ENCODE data around the gene PHF2.

Gene PHF2

DNA sequence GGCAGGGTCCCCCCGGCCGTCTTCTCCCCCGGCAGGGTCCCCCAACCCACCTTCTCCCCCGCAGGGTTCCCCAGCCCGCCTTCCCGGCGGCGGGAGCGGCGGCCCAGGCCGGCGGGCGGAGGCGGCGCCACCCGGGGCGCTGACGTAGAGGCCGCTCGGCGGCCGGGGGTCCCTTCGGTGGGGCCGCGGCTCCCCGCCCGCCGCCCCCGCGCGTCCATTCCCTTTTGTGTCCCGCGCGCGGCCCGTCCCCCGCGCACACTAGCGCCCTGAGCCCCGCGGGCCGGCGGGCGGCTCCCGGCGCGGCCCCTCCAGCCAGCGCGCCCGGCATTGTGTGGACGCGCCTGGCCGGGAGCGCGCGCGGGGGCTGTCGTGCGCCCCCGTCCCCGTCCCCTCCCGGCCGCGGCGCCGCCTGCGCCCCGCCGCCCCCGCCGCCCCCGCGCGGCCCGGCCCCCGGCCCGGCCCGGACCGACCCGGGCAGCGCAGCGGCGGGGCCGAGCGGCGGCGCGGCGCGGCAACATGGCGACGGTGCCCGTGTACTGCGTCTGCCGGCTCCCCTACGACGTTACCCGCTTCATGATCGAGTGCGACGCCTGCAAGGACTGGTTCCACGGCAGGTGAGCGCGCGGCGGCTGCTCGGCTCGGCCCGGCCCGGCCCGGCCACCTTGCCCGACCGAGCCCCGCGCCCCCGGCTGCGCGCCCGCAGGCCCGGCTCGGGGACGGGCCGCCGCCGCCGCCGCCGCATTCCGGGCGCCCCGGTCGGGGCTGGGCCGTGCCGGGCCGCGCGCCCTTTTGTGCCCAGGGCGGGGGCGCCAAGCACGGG is at the start of gene PHF2:
Gene PHF2, plus strand, starts transcription at position 327 of the 820 bp plus-strand sequence. Its CDS starts 190 bp downstream, at position 517.
- DNase-seq (ENCODE audit: low read depth) = peak; percentile 22

GRCh38 chr9:93531374-93531773 is 45.0 kb upstream of the PHF2 start:
- DNase-seq (ENCODE audit: low read depth) = no peak

DNA sequence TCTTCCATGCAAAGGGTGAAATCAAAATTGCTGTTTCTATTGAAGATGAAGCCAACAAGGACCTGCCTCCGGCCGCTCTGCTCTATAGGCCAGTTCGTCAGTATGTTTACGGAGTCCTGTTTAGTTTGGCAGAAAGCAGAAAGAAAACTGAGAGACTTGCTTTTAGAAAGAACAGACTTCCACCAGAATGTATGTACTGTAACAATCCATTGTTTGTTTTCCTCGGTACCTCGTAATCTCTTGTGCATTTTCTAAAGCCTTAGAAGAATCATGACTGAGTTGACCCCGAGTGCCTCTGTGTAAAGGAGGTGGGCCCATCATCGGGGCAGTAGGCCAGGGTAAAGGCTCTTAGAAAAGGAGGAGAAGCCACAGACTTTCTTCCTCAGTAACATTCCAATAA is 44.2 kb upstream of the PHF2 start:
- no peak for DNase-seq (ENCODE audit: low read depth)

- DNase-seq (ENCODE audit: low read depth) = no peak
Measured at GRCh38 chr9:93533863-93534262, 42.5 kb upstream of the PHF2 start.

GRCh38 chr9:93536167-93536566 is 40.2 kb upstream of the PHF2 start:
- DNase-seq (ENCODE audit: low read depth) = no peak

DNA sequence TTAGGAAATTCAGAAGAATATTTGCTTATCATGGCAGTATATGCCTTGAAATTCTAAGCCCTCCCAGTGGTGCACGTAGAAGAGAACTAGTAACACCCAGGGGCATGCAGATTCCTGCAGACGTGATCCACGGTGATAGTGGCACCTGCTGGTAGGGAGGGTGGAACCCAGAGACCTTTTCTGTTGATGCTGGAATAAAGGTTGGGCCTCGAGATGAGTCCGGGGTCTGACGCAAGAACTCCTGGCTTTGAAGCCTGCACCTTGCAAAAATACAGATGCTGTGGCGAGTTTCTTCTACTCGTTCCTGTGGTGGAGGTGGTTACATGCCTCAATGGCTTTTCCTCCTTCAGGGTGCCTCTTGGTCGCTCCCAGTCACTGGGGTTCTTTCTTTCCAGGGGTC is 39.5 kb upstream of the PHF2 start:
- no peak for DNase-seq (ENCODE audit: low read depth)

- DNase-seq (ENCODE audit: low read depth) = no peak
Measured at GRCh38 chr9:93540305-93540704, 36.1 kb upstream of the PHF2 start.

GRCh38 chr9:93541005-93541404 is 35.4 kb upstream of the PHF2 start:
- no peak for DNase-seq (ENCODE audit: low read depth)

GRCh38 chr9:93541581-93542349 is 34.6 kb upstream of the PHF2 start:
- no peak for DNase-seq (ENCODE audit: low read depth)

GRCh38 chr9:93543117-93543516 is 33.3 kb upstream of the PHF2 start:
- no peak for DNase-seq (ENCODE audit: low read depth)

- DNase-seq (ENCODE audit: low read depth) = no peak
Measured at GRCh38 chr9:93546356-93546755, 30.0 kb upstream of the PHF2 start.

GRCh38 chr9:93549611-93550010 is 26.8 kb upstream of the PHF2 start:
- no peak for DNase-seq (ENCODE audit: low read depth)

DNA sequence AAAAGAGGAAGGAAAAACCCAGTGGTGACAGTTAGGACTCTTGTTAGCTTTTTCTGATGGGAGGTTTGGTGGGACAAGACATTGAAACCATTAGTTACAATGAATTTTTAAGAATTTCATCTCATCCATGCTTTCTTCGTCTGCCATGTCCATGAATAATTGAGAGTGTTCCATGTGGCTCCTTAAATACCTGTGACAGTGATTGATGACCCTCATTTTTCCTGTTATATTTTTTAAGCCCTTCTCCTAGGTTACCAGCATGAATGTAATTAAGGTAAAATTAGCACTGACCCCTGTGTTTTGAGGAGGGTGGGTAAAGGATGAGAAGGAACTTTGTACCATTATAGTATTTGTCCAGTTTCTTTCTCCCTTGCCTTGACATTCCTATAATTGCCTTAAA is 23.5 kb upstream of the PHF2 start:
- DNase-seq (ENCODE audit: low read depth) = no peak

DNA sequence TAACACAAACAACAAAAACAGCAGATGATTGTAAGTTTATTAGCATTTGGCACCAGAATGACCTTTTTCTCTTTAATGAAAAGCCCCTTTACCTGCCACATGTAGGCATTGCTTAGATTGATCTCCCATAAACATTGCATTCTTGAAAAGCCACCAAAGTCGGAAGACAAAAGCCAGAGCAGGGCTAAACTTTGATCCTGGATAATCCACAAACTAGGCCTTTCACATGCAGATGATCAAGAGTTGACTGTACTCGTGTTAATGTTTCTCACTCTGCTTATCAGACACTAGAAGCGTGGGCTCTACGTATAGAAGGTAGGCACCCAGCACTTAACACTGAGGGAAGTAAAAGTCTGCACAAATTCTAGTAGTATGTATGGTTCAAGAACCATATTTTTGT is 21.0 kb upstream of the PHF2 start:
- no peak for DNase-seq (ENCODE audit: low read depth)

GRCh38 chr9:93557366-93558137 is 18.8 kb upstream of the PHF2 start:
- DNase-seq (ENCODE audit: low read depth) = no peak

DNA sequence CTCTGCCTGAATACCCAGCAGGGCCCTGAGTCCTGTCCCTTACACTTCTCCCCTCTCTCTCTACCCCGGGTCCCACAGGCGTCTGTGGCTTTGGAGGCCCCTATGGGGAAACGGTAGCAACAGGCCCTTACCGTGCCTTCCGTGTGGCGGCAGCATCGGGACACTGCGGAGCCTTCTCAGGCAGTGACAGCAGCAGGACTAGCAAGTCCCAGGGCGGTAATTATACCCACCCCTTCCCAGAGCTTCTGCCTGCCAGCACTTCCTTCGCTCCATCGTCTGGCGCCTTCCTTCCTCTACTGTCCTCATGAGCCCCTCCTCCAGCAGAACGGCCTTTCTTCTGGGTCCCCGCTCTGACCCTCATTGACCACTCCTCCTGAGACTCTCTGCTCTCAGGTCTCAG is 17.9 kb upstream of the PHF2 start:
- no peak for DNase-seq (ENCODE audit: low read depth)

DNA sequence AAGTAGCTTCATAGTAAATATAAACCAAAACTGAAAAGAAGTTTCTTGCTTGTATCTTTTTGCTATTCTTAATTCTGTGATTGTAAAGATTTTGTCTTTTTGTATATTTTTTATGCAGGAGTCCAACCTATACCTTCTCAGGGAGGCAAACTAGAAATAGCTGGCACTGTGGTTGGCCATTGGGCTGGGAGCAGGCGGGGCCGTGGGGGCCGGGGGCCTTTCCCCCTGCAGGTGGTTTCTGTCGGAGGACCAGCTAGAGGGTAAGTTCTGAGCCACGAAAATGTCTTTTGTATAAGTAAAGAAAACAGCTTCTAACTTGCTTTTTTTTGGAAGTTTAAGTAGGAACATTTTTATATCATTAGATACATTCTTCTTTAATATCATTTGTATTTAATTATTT is 15.4 kb upstream of the PHF2 start:
- no peak for DNase-seq (ENCODE audit: low read depth)

GRCh38 chr9:93562157-93562556 is 14.2 kb upstream of the PHF2 start:
- DNase-seq (ENCODE audit: low read depth) = no peak

DNA sequence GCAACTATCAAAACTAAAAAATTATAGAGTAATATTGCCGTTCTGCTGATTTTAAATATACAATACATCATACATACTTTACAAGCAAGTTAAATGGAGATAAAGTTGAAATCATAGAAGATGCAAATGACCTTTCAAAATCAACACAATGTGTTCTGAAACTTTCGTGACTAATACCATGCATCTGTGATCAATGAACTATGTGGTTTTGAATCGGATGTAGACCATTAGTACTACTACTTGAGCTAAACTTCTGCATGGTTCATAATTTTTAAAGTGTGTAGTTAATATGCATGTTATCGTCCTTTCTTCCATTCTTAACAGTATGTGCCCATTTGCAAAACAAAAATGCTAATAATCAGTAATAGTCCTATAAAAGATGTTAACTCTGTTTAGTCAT is 11.3 kb upstream of the PHF2 start:
- DNase-seq (ENCODE audit: low read depth) = no peak

DNA sequence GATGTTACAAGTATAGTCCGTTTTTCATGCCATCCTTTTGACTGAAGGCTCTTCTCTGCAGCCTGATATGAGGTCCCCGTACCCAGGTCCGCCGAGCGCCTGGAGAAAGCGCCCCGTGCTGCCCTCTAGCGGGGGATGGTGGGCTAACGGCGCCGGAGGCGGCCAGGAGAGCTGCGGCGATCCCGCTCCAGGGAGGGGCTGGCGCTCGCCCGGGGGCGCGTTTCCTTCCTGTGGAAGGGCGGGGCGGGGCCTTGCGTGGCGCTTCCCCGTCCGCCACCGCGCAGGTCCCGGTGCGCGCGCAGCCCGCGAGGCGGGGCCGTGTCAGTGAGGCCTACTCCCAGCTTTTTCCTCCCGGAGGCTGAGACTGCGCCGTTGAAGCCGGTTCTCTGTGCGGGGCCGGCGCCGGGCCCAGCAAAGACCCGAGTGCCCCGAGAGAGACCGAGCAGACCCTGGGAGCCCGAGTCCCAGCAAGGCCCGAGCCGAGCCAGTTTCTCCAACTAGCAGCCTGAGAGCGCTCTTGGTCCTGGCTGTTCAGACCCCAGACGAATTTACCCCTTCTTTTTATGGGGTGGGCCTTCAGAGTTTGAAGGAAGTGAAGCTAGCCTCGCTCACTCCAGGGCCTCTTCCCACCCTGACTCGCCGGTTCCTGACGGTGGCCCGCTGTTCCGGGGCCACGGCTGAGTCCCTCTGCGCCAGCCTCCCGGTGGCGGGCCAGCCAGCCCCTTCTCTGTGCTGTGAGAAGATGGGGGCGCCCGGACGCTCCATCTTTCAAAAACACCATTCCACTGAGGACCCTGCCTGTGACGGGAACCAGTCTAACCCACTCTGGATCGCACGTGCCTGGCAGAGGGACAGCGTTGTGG is 9.7 kb upstream of the PHF2 start:
- DNase-seq (ENCODE audit: low read depth) = peak; percentile 99

DNA sequence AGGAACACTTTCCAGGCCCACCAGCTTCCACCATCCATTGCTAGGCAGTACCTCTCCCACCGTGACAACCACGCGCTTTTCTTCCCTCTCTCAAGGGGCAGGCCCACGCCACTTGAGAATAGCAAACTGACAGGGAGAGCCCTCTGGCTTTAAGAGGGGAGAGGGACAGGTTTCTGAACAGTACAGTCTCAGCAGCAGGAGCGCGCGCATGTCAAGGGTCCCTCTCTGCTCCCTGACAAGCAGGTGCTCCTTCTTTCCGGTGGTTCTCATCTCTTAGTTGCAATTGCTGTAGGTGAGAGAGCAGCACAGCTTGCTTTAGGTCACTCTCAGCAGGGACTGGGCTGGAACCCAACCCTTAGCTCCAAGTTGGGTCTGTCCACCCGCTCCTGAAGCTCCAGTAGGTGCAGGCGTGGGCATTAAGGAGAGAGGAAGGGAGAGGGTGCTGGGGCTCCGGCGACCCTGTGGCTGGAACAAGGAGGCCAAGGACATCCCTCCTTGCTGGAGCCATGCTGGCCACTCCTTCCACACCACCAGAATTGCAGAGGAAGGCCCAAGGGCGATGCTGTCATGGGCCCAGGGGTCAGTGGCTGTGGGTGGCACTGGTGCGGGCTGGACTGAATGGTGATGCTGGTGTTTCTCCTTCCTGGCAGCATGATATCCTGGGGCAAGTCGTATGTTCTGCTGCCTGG is 9.0 kb upstream of the PHF2 start:
- no peak for DNase-seq (ENCODE audit: low read depth)
